Measurements from ENCODE around the gene PPP2R3A. TPM values are rescaled to one million over a fixed set of nuclear protein-coding genes. Genes with fewer than 3 reads are reported as not detected.
"Not testable (repeated sequence)": the region's sequence is repeated elsewhere in the genome, so short reads cannot be mapped to it uniquely, and the experiment has no call there.

The PPP2R3A gene
- total and polyA plus RNA-seq, 2 of the 4 experiments (the other 2 are of a cell fraction), result 11.3 to 37.3 TPM

- H3K27ac ChIP-seq (ENCODE audit: insufficient read depth, low read length); ATAC-seq (ENCODE audit: low read depth); intact Hi-C loops (cut with micrococcal nuclease); H2BK5ac ChIP-seq (ENCODE audit: low read depth, low read length, poor library complexity, severe bottlenecking); dilution Hi-C loops (cut with HindIII; ENCODE audit: low sequenced_read_pairs, unreplicated experiment); H4K91ac ChIP-seq (ENCODE audit: insufficient read depth, low read depth, low read length); H3K23ac ChIP-seq (ENCODE audit: low read depth, low read length); H4K8ac ChIP-seq (ENCODE audit: low read depth in 2 of 2, low read length in 2 of 2); H3K9ac ChIP-seq (ENCODE audit: low read depth, low read length); BruUV-seq (replicated peaks); H3K27me3 ChIP-seq (ENCODE audit: control insufficient read depth, insufficient read depth, low read length); H4K5ac ChIP-seq (ENCODE audit: low read depth, low read length); H2AFZ ChIP-seq (replicated peaks; ENCODE audit: low read length, poor library complexity); H3K9me3 ChIP-seq (ENCODE audit: control insufficient read depth, insufficient read depth, low read length); H3K79me1 ChIP-seq (ENCODE audit: low read depth in 1 of 2, low read length in 2 of 2); H3K18ac ChIP-seq (ENCODE audit: low read depth, low read length); CTCF ChIA-PET; H3K4me1 ChIP-seq (ENCODE audit: control insufficient read depth, insufficient read depth, low read length); H3K56ac ChIP-seq (ENCODE audit: extremely low read depth, insufficient read depth, low read length); H2AK9ac ChIP-seq (replicated peaks; ENCODE audit: low read depth, low read length, poor library complexity); H3K4ac ChIP-seq (ENCODE audit: low read depth, low read length); POLR2A ChIA-PET (ENCODE audit: unreplicated experiment); H4K20me1 ChIP-seq (ENCODE audit: insufficient read depth, low read length); in situ Hi-C loops (cut with MboI; ENCODE audit: low sequenced_read_pairs); DNase-seq; H2BK15ac ChIP-seq (ENCODE audit: low read depth, low read length); H2BK120ac ChIP-seq (ENCODE audit: low read depth, low read length); H3K9me1 ChIP-seq (ENCODE audit: insufficient read depth, low read length); H3K36me3 ChIP-seq (ENCODE audit: control insufficient read depth, insufficient read depth, low read length); H3K14ac ChIP-seq (replicated peaks; ENCODE audit: low read depth, low read length); H3K4me3 ChIP-seq (ENCODE audit: insufficient read depth, low read depth, low read length); H3K4me2 ChIP-seq (ENCODE audit: low read depth, low read length); H2BK20ac ChIP-seq (ENCODE audit: low read depth, low read length); H2AK5ac ChIP-seq (ENCODE audit: low read depth, low read length): not testable (repeated sequence)
- no CpG with 5 or more reads among the region's 1 CpG for WGBS, 2 experiments (ENCODE audit: extremely low coverage in 2 of 2, insufficient read length in 1 of 2)
Observed at GRCh38 chr3:135937766-135938165, 27.8 kb upstream of the PPP2R3A start.
